ENCODE measurements around the gene RAD21L1.

The RAD21L1 gene

GRCh38 chr20:1299522-1299921 is 73.7 kb downstream of the RAD21L1 start:
- H2BK5ac ChIP-seq (ENCODE audit: low read depth, low read length, poor library complexity) = no peak overlapping the region
- no peak overlapping the region for H3K9ac ChIP-seq (ENCODE audit: low read length)
- H2BK12ac ChIP-seq (ENCODE audit: low read length) = no peak overlapping the region
- no peak overlapping the region for H3K27ac ChIP-seq (ENCODE audit: low read depth, low read length)
- WGBS (ENCODE audit: extremely low coverage, insufficient coverage, insufficient read length) = no CpG with 5 or more reads among the region's 9 CpGs
- H3K23ac ChIP-seq (ENCODE audit: low read length) = no peak overlapping the region
- H3K9me3 ChIP-seq (ENCODE audit: insufficient read depth, low read depth, low read length) = peaks cover 8% of the 10 kb centered on the region
- H3K79me2 ChIP-seq (ENCODE audit: control insufficient read depth, insufficient read depth, low read length, poor library complexity) = no peaks in the 10 kb centered on the region
- no peak overlapping the region for H3K4me2 ChIP-seq (ENCODE audit: low read length)
- H2AFZ ChIP-seq (ENCODE audit: insufficient read depth, low read length, poor library complexity) = no peak overlapping the region
- no peak overlapping the region for H2AK5ac ChIP-seq (ENCODE audit: low read length)
- H3K18ac ChIP-seq (ENCODE audit: low read length) = no peak overlapping the region
- H3K4ac ChIP-seq (ENCODE audit: low read depth, low read length) = no peak overlapping the region
- no peaks in the 10 kb centered on the region for H3K4me1 ChIP-seq (ENCODE audit: control insufficient read depth in 1 of 2, insufficient read depth in 2 of 2, low read length in 2 of 2)
- no peak overlapping the region for H4K91ac ChIP-seq (ENCODE audit: low read depth, low read length)
- no peaks in the 10 kb centered on the region for H3K27me3 ChIP-seq (ENCODE audit: insufficient read depth, low read length)
- H3K36me3 ChIP-seq (ENCODE audit: control insufficient read depth in 1 of 2, insufficient read depth in 2 of 2, low read length in 2 of 2) = no peaks in the 10 kb centered on the region
- H4K12ac ChIP-seq (ENCODE audit: low read depth, low read length) = no peak overlapping the region
- no peak overlapping the region for H3K14ac ChIP-seq (ENCODE audit: low read length)
- DNase-seq = no peak
- peak overlapping the region; percentile 54 for H3K4me3 ChIP-seq (ENCODE audit: low read depth, low read length)
- H2BK120ac ChIP-seq (ENCODE audit: insufficient read depth, low read length, poor library complexity) = no peak overlapping the region
- H3K79me1 ChIP-seq (ENCODE audit: low read length) = no peaks in the 10 kb centered on the region
- H4K8ac ChIP-seq (ENCODE audit: low read depth, low read length) = no peak overlapping the region

GRCh38 chr20:1300083-1300840 is 74.4 kb downstream of the RAD21L1 start:
- no peak overlapping the region for H2BK12ac ChIP-seq (ENCODE audit: low read length)
- WGBS (ENCODE audit: extremely low coverage, insufficient coverage, insufficient read length) = no CpG with 5 or more reads among the region's 18 CpGs
- no peak overlapping the region for H2AK5ac ChIP-seq (ENCODE audit: low read length)
- no peak overlapping the region for H4K12ac ChIP-seq (ENCODE audit: low read depth, low read length)
- no peak overlapping the region for H2BK120ac ChIP-seq (ENCODE audit: insufficient read depth, low read length, poor library complexity)
- H4K8ac ChIP-seq (ENCODE audit: low read depth, low read length) = no peak overlapping the region
- DNase-seq = no peak
- H3K9ac ChIP-seq (ENCODE audit: low read length) = no peak overlapping the region
- no peak overlapping the region for H3K4ac ChIP-seq (ENCODE audit: low read depth, low read length)
- H2AFZ ChIP-seq (ENCODE audit: insufficient read depth, low read length, poor library complexity) = no peak overlapping the region
- peaks cover 8% of the 10 kb centered on the region for H3K9me3 ChIP-seq (ENCODE audit: insufficient read depth, low read depth, low read length)
- H4K91ac ChIP-seq (ENCODE audit: low read depth, low read length) = no peak overlapping the region
- no peaks in the 10 kb centered on the region for H3K4me1 ChIP-seq (ENCODE audit: control insufficient read depth in 1 of 2, insufficient read depth in 2 of 2, low read length in 2 of 2)
- H2BK5ac ChIP-seq (ENCODE audit: low read depth, low read length, poor library complexity) = no peak overlapping the region
- no peaks in the 10 kb centered on the region for H3K79me2 ChIP-seq (ENCODE audit: control insufficient read depth, insufficient read depth, low read length, poor library complexity)
- H3K79me1 ChIP-seq (ENCODE audit: low read length) = no peaks in the 10 kb centered on the region
- H3K27me3 ChIP-seq (ENCODE audit: insufficient read depth, low read length) = no peaks in the 10 kb centered on the region
- H3K4me2 ChIP-seq (ENCODE audit: low read length) = no peak overlapping the region
- H3K27ac ChIP-seq (ENCODE audit: low read depth, low read length) = no peak overlapping the region
- no peak overlapping the region for H3K18ac ChIP-seq (ENCODE audit: low read length)
- H3K36me3 ChIP-seq (ENCODE audit: control insufficient read depth in 1 of 2, insufficient read depth in 2 of 2, low read length in 2 of 2) = no peaks in the 10 kb centered on the region
- no peak overlapping the region for H3K14ac ChIP-seq (ENCODE audit: low read length)
- no peak overlapping the region for H3K4me3 ChIP-seq (ENCODE audit: low read depth, low read length)
- H3K23ac ChIP-seq (ENCODE audit: low read length) = no peak overlapping the region

- Histone ChIP-seq H4K8ac (ENCODE audit: low read depth, low read length) (no peak overlapping the region), H3K9me3 (ENCODE audit: insufficient read depth, low read depth, low read length) (peaks cover 6% of the 10 kb centered on the region), H3K79me2 (ENCODE audit: control insufficient read depth, insufficient read depth, low read length, poor library complexity) (no peaks in the 10 kb centered on the region), H2BK5ac (ENCODE audit: low read depth, low read length, poor library complexity) (no peak overlapping the region), H3K18ac (ENCODE audit: low read length) (no peak overlapping the region), H3K27ac (ENCODE audit: low read depth, low read length) (no peak overlapping the region), H4K91ac (ENCODE audit: low read depth, low read length) (no peak overlapping the region), H3K36me3 (ENCODE audit: control insufficient read depth in 1 of 2, insufficient read depth in 2 of 2, low read length in 2 of 2) (no peaks in the 10 kb centered on the region), H3K79me1 (ENCODE audit: low read length) (no peaks in the 10 kb centered on the region), H4K12ac (ENCODE audit: low read depth, low read length) (no peak overlapping the region), H2BK120ac (ENCODE audit: insufficient read depth, low read length, poor library complexity) (no peak overlapping the region), H3K14ac (ENCODE audit: low read length) (no peak overlapping the region), H3K4me1 (ENCODE audit: control insufficient read depth in 1 of 2, insufficient read depth in 2 of 2, low read length in 2 of 2) (no peaks in the 10 kb centered on the region), H3K4me2 (ENCODE audit: low read length) (no peak overlapping the region), H3K9ac (ENCODE audit: low read length) (no peak overlapping the region), H3K4ac (ENCODE audit: low read depth, low read length) (no peak overlapping the region), H2AFZ (ENCODE audit: insufficient read depth, low read length, poor library complexity) (no peak overlapping the region), H3K4me3 (ENCODE audit: low read depth, low read length) (no peak overlapping the region), H2BK12ac (ENCODE audit: low read length) (no peak overlapping the region), H3K23ac (ENCODE audit: low read length) (no peak overlapping the region), H3K27me3 (ENCODE audit: insufficient read depth, low read length) (no peaks in the 10 kb centered on the region), H2AK5ac (ENCODE audit: low read length) (no peak overlapping the region)
- DNase-seq = no peak
- WGBS (ENCODE audit: extremely low coverage, insufficient coverage, insufficient read length) = no CpG with 5 or more reads among the region's 9 CpGs
Measured at GRCh38 chr20:1301031-1301529, 75.2 kb downstream of the RAD21L1 start.

GRCh38 chr20:1302685-1303541 is 77.1 kb downstream of the RAD21L1 start:
- Histone ChIP-seq H2BK120ac (ENCODE audit: insufficient read depth, low read length, poor library complexity) (no peak overlapping the region), H3K9me3 (ENCODE audit: insufficient read depth, low read depth, low read length) (peaks cover 4% of the 10 kb centered on the region), H2BK12ac (ENCODE audit: low read length) (no peak overlapping the region), H3K23ac (ENCODE audit: low read length) (no peak overlapping the region), H3K79me2 (ENCODE audit: control insufficient read depth, insufficient read depth, low read length, poor library complexity) (no peaks in the 10 kb centered on the region), H3K79me1 (ENCODE audit: low read length) (no peaks in the 10 kb centered on the region), H4K12ac (ENCODE audit: low read depth, low read length) (no peak overlapping the region), H3K4me1 (ENCODE audit: control insufficient read depth in 1 of 2, insufficient read depth in 2 of 2, low read length in 2 of 2) (no peaks in the 10 kb centered on the region), H2AK5ac (ENCODE audit: low read length) (no peak overlapping the region), H3K4me2 (ENCODE audit: low read length) (no peak overlapping the region), H3K18ac (ENCODE audit: low read length) (no peak overlapping the region), H2AFZ (ENCODE audit: insufficient read depth, low read length, poor library complexity) (no peak overlapping the region), H3K4ac (ENCODE audit: low read depth, low read length) (no peak overlapping the region), H3K36me3 (ENCODE audit: control insufficient read depth in 1 of 2, insufficient read depth in 2 of 2, low read length in 2 of 2) (no peaks in the 10 kb centered on the region), H3K27ac (ENCODE audit: low read depth, low read length) (no peak overlapping the region), H3K27me3 (ENCODE audit: insufficient read depth, low read length) (no peaks in the 10 kb centered on the region), H3K4me3 (ENCODE audit: low read depth, low read length) (no peak overlapping the region), H3K9ac (ENCODE audit: low read length) (no peak overlapping the region), H4K91ac (ENCODE audit: low read depth, low read length) (no peak overlapping the region), H2BK5ac (ENCODE audit: low read depth, low read length, poor library complexity) (no peak overlapping the region), H3K14ac (ENCODE audit: low read length) (no peak overlapping the region), H4K8ac (ENCODE audit: low read depth, low read length) (no peak overlapping the region)
- peak in 1 of 2 donors; percentile 26 for DNase-seq
- WGBS (ENCODE audit: extremely low coverage, insufficient coverage, insufficient read length) = no CpG with 5 or more reads among the region's 12 CpGs

All from trophoblast cell (in vitro differentiated cells and primary cell).